Measurements from ENCODE around the gene ZBTB17.

GRCh38 chr1:15968172-15968571 lies 7.7 kb downstream of the ZBTB17 start:
- TF ChIP-seq POLR2AphosphoS5 (IDR thresholded peaks at IDR 0.05; ENCODE audit: low read depth, low read length) (no peak), CTCF (IDR thresholded peaks at IDR 0.05; ENCODE audit: control extremely low read depth in 1 of 3, insufficient read depth in 1 of 3, low read depth in 1 of 3, low read length in 3 of 3) (no peak), TBP (IDR thresholded peaks at IDR 0.05; ENCODE audit: low read depth, low read length) (no peak), GABPA (IDR thresholded peaks at IDR 0.05; ENCODE audit: borderline replicate concordance, insufficient read depth, low read length) (no peak)

Data from H1 (cell line).